SK-N-SH (cell line): ENCODE measurements around the gene PTPRJ. TPM values are rescaled to one million over a fixed set of nuclear protein-coding genes. Genes with fewer than 3 reads are reported as not detected.

ENCODE experiments used
- CTCF ChIA-PET: fragments of 300-600, 350-600 bp; formaldehyde crosslinking; extraction: SDS; loops from one replicate; lab custom pipeline; 2021; lab: Yijun Ruan, JAX
- POLR2A ChIA-PET: fragments of 350-600 bp; sonication (Branson Sonifier 250); formaldehyde crosslinking; extraction: SDS; loops from one replicate; lab custom pipeline; 2020; ENCODE audit warnings: antibody characterized with exemption, inconsistent platforms; lab: Yijun Ruan, JAX
- DNase-seq: peaks from one replicate; pipeline ENCODE4 v3.0.0; 2012
- H2AFZ ChIP-seq: fragments of 200-600 bp; sonication (generic); 2 replicates; pipeline ENCODE4 v1.8.1; 2016; ENCODE audit warnings: antibody characterized with exemption, mild to moderate bottlenecking, low read depth
- H3F3A ChIP-seq: fragments of 200-600 bp; sonication (generic); replicated peaks from 2 replicates; pipeline ENCODE3; 2016; ENCODE audit warnings: antibody characterized with exemption, mild to moderate bottlenecking; ENCODE audit not compliant: insufficient read depth
- H3K27ac ChIP-seq, 2 experiments: fragments of 200-500 bp in 1 of 2; fragments of 200-600 bp in 1 of 2; sonication (Bioruptor generic) in 1 of 2; sonication (generic), shearing (Covaris generic) in 1 of 2; 2 replicates each; pipeline versions ENCODE4 v1.5.1 to v1.6.1; 2014 to 2016; ENCODE audit warnings: low read depth in 2 of 2, inconsistent platforms in 1 of 2, low read length in 1 of 2, mild to moderate bottlenecking in 1 of 2, mixed read lengths in 1 of 2
- H3K27me3 ChIP-seq: fragments of 200-600 bp; sonication (generic), shearing (Covaris generic); 2 replicates; pipeline ENCODE4 v1.6.1; 2016; ENCODE audit warnings: mixed run types; ENCODE audit not compliant: insufficient read depth
- H3K36me3 ChIP-seq, 2 experiments: fragments of 200-500 bp in 1 of 2; fragments of 200-600 bp in 1 of 2; sonication (Bioruptor generic) in 1 of 2; sonication (generic) in 1 of 2; replicated peaks in 1 of 2; 2 replicates each; pipeline versions ENCODE3 to v1.5.1; 2014 to 2016; ENCODE audit warnings: low read length in 1 of 2, mild to moderate bottlenecking in 1 of 2; ENCODE audit not compliant: insufficient read depth in 2 of 2, control insufficient read depth in 1 of 2
- H3K4me1 ChIP-seq, 2 experiments: fragments of 200-500 bp in 1 of 2; fragments of 200-600 bp in 1 of 2; sonication (Bioruptor generic) in 1 of 2; sonication (generic), shearing (Covaris generic) in 1 of 2; 2 replicates each; pipeline versions ENCODE4 v1.5.1 to v1.6.1; 2014 to 2016; ENCODE audit warnings: low read depth in 1 of 2, low read length in 1 of 2, mixed run types in 1 of 2; ENCODE audit not compliant: insufficient read depth in 2 of 2, control insufficient read depth in 1 of 2
- H3K4me2 ChIP-seq: fragments of 200-600 bp; sonication (generic), shearing (Covaris generic); 2 replicates; pipeline ENCODE4 v1.6.1; 2017; ENCODE audit warnings: mixed run types
- H3K4me3 ChIP-seq, 2 experiments: fragments of 200-500 bp in 1 of 2; fragments of 200-600 bp in 1 of 2; sonication (Bioruptor generic) in 1 of 2; sonication (generic), shearing (Covaris generic) in 1 of 2; 2 replicates each; pipeline versions ENCODE4 v1.5.1 to v1.8.1; 2014 to 2016; ENCODE audit warnings: low read depth in 2 of 2, inconsistent platforms in 1 of 2, low read length in 1 of 2, mild to moderate bottlenecking in 1 of 2, mixed read lengths in 1 of 2, moderate library complexity in 1 of 2
- H3K79me2 ChIP-seq: fragments of 200-600 bp; sonication (generic); 2 replicates; pipeline ENCODE4 v1.8.1; 2017; ENCODE audit warnings: mild to moderate bottlenecking; ENCODE audit not compliant: insufficient read depth
- H3K9ac ChIP-seq: fragments of 200-600 bp; sonication (generic); 2 replicates; pipeline ENCODE4 v1.6.1; 2017; ENCODE audit warnings: mixed run types
- H3K9me2 ChIP-seq: fragments of 200-600 bp; sonication (generic); 2 replicates; pipeline ENCODE4 v1.6.1; 2017; ENCODE audit warnings: mixed run types
- H3K9me3 ChIP-seq: fragments of 200-600 bp; sonication (generic); 2 replicates; pipeline ENCODE4 v1.6.1; 2017; ENCODE audit warnings: mixed run types, mild to moderate bottlenecking, moderate library complexity
- H4K20me1 ChIP-seq: fragments of 200-600 bp; sonication (generic); 2 replicates; pipeline ENCODE4 v1.6.1; 2017; ENCODE audit warnings: mild to moderate bottlenecking, mixed run types; ENCODE audit not compliant: insufficient read depth
- CTCF ChIP-seq: fragments of 200-600 bp; sonication (generic); IDR thresholded peaks from 2 replicates; pipeline ENCODE4 v1.6.1; 2017; ENCODE audit warnings: antibody characterized with exemption, mild to moderate bottlenecking, moderate library complexity
- EP300 ChIP-seq, 2 experiments: IDR thresholded peaks; 2 replicates each; pipeline versions ENCODE4 v1.4.0 to v1.6.1; 2012; ENCODE audit warnings: borderline replicate concordance in 1 of 2, low read depth in 1 of 2, low read length in 1 of 2
- EZH2phosphoT487 ChIP-seq: fragments of 200-600 bp; sonication (generic); IDR thresholded peaks from 2 replicates; pipeline ENCODE4 v1.6.1; 2017; ENCODE audit warnings: low read depth, mixed run types, mild to moderate bottlenecking, antibody characterized with exemption, moderate library complexity, borderline replicate concordance
- FOSL2 ChIP-seq: IDR thresholded peaks from 2 replicates; pipeline ENCODE4 v1.4.0; 2012; ENCODE audit warnings: low read depth, mild to moderate bottlenecking, moderate library complexity, borderline replicate concordance
- FOXJ3 ChIP-seq: sonication (generic); formaldehyde crosslinking; IDR thresholded peaks from 2 replicates; pipeline ENCODE4 v1.5.1; 2020; ENCODE audit warnings: mild to moderate bottlenecking, missing genetic modification reagents
- GABPA ChIP-seq: IDR thresholded peaks from 2 replicates; pipeline ENCODE4 v1.4.0; 2012; ENCODE audit warnings: low read depth, mild to moderate bottlenecking
- IRF3 ChIP-seq: fragments of 150-350 bp; IDR thresholded peaks from 2 replicates; pipeline ENCODE4 v1.6.1; 2016; ENCODE audit warnings: mild to moderate bottlenecking, low read depth, low read length
- JUND ChIP-seq: IDR thresholded peaks from 2 replicates; pipeline ENCODE4 v1.4.0; 2012
- MAX ChIP-seq: IDR thresholded peaks from 2 replicates; pipeline ENCODE4 v1.4.0; 2012; ENCODE audit warnings: low read depth
- MEF2A ChIP-seq: IDR thresholded peaks from 2 replicates; pipeline ENCODE4 v1.4.0; 2012; ENCODE audit warnings: low read depth, borderline replicate concordance
- MXI1 ChIP-seq: IDR thresholded peaks from 2 replicates; pipeline ENCODE4 v1.6.1; 2012; ENCODE audit warnings: mild to moderate bottlenecking, low read depth, low read length, improper control_type of control experiment
- NRF1 ChIP-seq: IDR thresholded peaks from 2 replicates; pipeline ENCODE4 v1.6.1; 2012; ENCODE audit warnings: low read depth, mild to moderate bottlenecking, low read length
- RAD21 ChIP-seq: IDR thresholded peaks from 2 replicates; pipeline ENCODE4 v1.6.1; 2012; ENCODE audit warnings: mild to moderate bottlenecking, low read length
- REST ChIP-seq: IDR thresholded peaks from 2 replicates; pipeline ENCODE4 v1.6.1; 2012; ENCODE audit warnings: mild to moderate bottlenecking, low read depth, low read length, moderate library complexity
- RXRA ChIP-seq: IDR thresholded peaks from 2 replicates; pipeline ENCODE4 v1.4.0; 2012; ENCODE audit warnings: low read depth, mild to moderate bottlenecking, borderline replicate concordance
- SMC3 ChIP-seq: IDR thresholded peaks from 2 replicates; pipeline ENCODE4 v1.6.1; 2012; ENCODE audit warnings: low read depth, low read length, improper control_type of control experiment
- TAF1 ChIP-seq: IDR thresholded peaks from 2 replicates; pipeline ENCODE4 v1.6.1; 2012; ENCODE audit warnings: low read depth, mild to moderate bottlenecking, low read length, moderate library complexity, borderline replicate concordance
- YY1 ChIP-seq: IDR thresholded peaks from 2 replicates; pipeline ENCODE4 v1.4.0; 2012; ENCODE audit warnings: low read depth, mild to moderate bottlenecking
- WGBS: methylation state at CpG from one replicate; pipeline ENCODE4 v1.1.6; 2017; ENCODE audit warnings: low lambda C conversion rate; 5-methylcytosine and 5-hydroxymethylcytosine counted together
- polyA plus RNA-seq, 3 experiments: library from polyadenylated mRNA; depleted of rRNA; stranded (reverse); fragments of >200 nt; gene quantifications; 2 replicates each; pipeline ENCODE4 v1.2.3, GENCODE V29; 2012

PTPRJ gene
- polyA plus RNA-seq, 1 of the 3 experiments (the other 2 are of a cell fraction): 4.5 TPM

- no peaks in the 10 kb centered on the region for H3K9me2 ChIP-seq
- H3K79me2 ChIP-seq: no peaks in the 10 kb centered on the region
- peak overlapping the region in 1 of 2 experiments; percentile 52; a peak in 1 of 4 replicates for H3K4me3 ChIP-seq
- no peaks in the 10 kb centered on the region for H3K9me3 ChIP-seq
- no peak overlapping the region for H2AFZ ChIP-seq
- peaks cover 0 to 4% of the 10 kb centered on the region in 2 experiments for H3K36me3 ChIP-seq
- H4K20me1 ChIP-seq: no peaks in the 10 kb centered on the region
- DNase-seq: peak; percentile 76
- H3K27me3 ChIP-seq: no peaks in the 10 kb centered on the region
- peaks cover 0 to 3% of the 10 kb centered on the region in 2 experiments; a peak in 2 of 4 replicates for H3K4me1 ChIP-seq
- H3K4me2 ChIP-seq: no peak overlapping the region
- no peak overlapping the region for H3K27ac ChIP-seq
- no peak overlapping the region for H3K9ac ChIP-seq
- no peaks in the 10 kb centered on the region for H3F3A ChIP-seq
- CTCF ChIA-PET: interaction anchor here (0.6 to 1.9 kb wide), 18 partner anchors 9 to 1822 kb away, joined by 3 to 18 read pairs (median 4); no protein-coding TSS in a partner anchor
- 48% methylated on average over 14 of the region's 14 CpGs for WGBS
- POLR2A ChIA-PET: no interaction called here
- TF ChIP-seq RAD21: peak; percentile 86
- peak; percentile 64 for TF ChIP-seq SMC3
- TF ChIP-seq IRF3: no peak
- peak; percentile 97 for TF ChIP-seq CTCF
- 0 out of 2 replicates have a peak, but pooled peaks have one; percentile 16 for TF ChIP-seq NRF1
- no peak for TF ChIP-seq MAX
Observed at GRCh38 chr11:48172818-48173609, 192.7 kb downstream of the PTPRJ start.

GRCh38 chr11:48177661-48178060, 197.3 kb downstream of the PTPRJ start:
- H3K9me3 ChIP-seq: no peaks in the 10 kb centered on the region
- 49% methylated on average over 4 of the region's 4 CpGs for WGBS
- no peak overlapping the region for H3K4me2 ChIP-seq
- H3K4me3 ChIP-seq: no peak overlapping the region
- H3K36me3 ChIP-seq: no peaks in the 10 kb centered on the region
- H3K4me1 ChIP-seq: no peaks in the 10 kb centered on the region; a peak in 2 of 4 replicates
- no peak overlapping the region for H3K9ac ChIP-seq
- no peaks in the 10 kb centered on the region for H3K79me2 ChIP-seq
- DNase-seq: no peak
- H3F3A ChIP-seq: no peaks in the 10 kb centered on the region
- POLR2A ChIA-PET: no interaction called here
- CTCF ChIA-PET: interaction anchor here (0.8 kb wide), 1 partner anchor 1818 kb away, joined by 3 read pairs; no protein-coding TSS in a partner anchor
- H2AFZ ChIP-seq: no peak overlapping the region
- H3K27ac ChIP-seq: no peak overlapping the region
- H3K27me3 ChIP-seq: peaks cover 6% of the 10 kb centered on the region; the same call in 1 of the 2 replicates
- no peaks in the 10 kb centered on the region for H4K20me1 ChIP-seq
- H3K9me2 ChIP-seq: no peaks in the 10 kb centered on the region
- TF ChIP-seq GABPA (no peak), EP300 (IDR thresholded peaks at IDR 0.05; ENCODE audit: borderline replicate concordance in 1 of 2, low read depth in 1 of 2, low read length in 1 of 2) (no peak), JUND (no peak), YY1 (no peak), MXI1 (no peak), NRF1 (no peak), MEF2A (no peak), FOXJ3 (CRISPR knock-in tag) (no peak), RXRA (no peak), REST (no peak), TAF1 (no peak), EZH2phosphoT487 (no peak), FOSL2 (no peak), IRF3 (no peak)
